HUES48 (cell line): Measurements from ENCODE around the gene SETD7.
"Not testable (repeated sequence)": the region's sequence is repeated elsewhere in the genome, so short reads cannot be mapped to it uniquely, and the experiment has no call there.

Source experiments
- H3K27ac ChIP-seq: one replicate; pipeline ENCODE4 v1.7.0; 2013; ENCODE audit warnings: low read depth, low read length, inconsistent platforms
- H3K27me3 ChIP-seq: 2 replicates; pipeline ENCODE4 v1.6.1; 2013; ENCODE audit warnings: mild to moderate bottlenecking, low read length; ENCODE audit not compliant: control insufficient read depth, insufficient read depth
- H3K36me3 ChIP-seq: 2 replicates; pipeline ENCODE4 v1.6.1; 2013; ENCODE audit warnings: low read length; ENCODE audit not compliant: control insufficient read depth, insufficient read depth
- H3K4me1 ChIP-seq: 2 replicates; pipeline ENCODE4 v1.6.1; 2013; ENCODE audit warnings: mild to moderate bottlenecking, low read length; ENCODE audit not compliant: control insufficient read depth, insufficient read depth
- H3K4me3 ChIP-seq: 2 replicates; pipeline ENCODE4 v1.5.1; 2013; ENCODE audit warnings: mild to moderate bottlenecking, low read depth, low read length
- H3K9ac ChIP-seq: 2 replicates; pipeline ENCODE4 v1.6.1; 2013; ENCODE audit warnings: mild to moderate bottlenecking, low read depth, low read length, moderate library complexity
- H3K9me3 ChIP-seq: 2 replicates; pipeline ENCODE4 v1.6.1; 2013; ENCODE audit warnings: low read length; ENCODE audit not compliant: control insufficient read depth, insufficient read depth

The SETD7 gene

GRCh38 chr4:139464512-139464911 lies 91.5 kb downstream of the SETD7 start:
- peaks cover 19% of the 10 kb centered on the region for H3K4me1 ChIP-seq
- H3K9ac ChIP-seq, H3K27ac ChIP-seq, H3K27me3 ChIP-seq, H3K4me3 ChIP-seq, H3K9me3 ChIP-seq, H3K36me3 ChIP-seq: not testable (repeated sequence)

GRCh38 chr4:139461022-139461628 lies 94.9 kb downstream of the SETD7 start:
- Histone ChIP-seq H3K27ac (peak overlapping the region; percentile 77), H3K9ac (no peak overlapping the region), H3K4me3 (0 out of 2 replicates have a peak overlapping the region, but pooled peaks have one; percentile 11)

GRCh38 chr4:139460565-139460964 lies 95.5 kb downstream of the SETD7 start:
- H3K9me3 ChIP-seq = no peaks in the 10 kb centered on the region
- no peaks in the 10 kb centered on the region for H3K36me3 ChIP-seq
- no peaks in the 10 kb centered on the region for H3K27me3 ChIP-seq
- 0 out of 2 replicates have a peak overlapping the region, but pooled peaks have one; percentile 11 for H3K4me3 ChIP-seq
- peaks cover 30% of the 10 kb centered on the region for H3K4me1 ChIP-seq
- H3K9ac ChIP-seq = no peak overlapping the region
- peak overlapping the region; percentile 77 for H3K27ac ChIP-seq

More at GRCh38 chr4:139461022-139461628, 94.9 kb downstream of the SETD7 start:
- no peaks in the 10 kb centered on the region for H3K9me3 ChIP-seq
- H3K4me1 ChIP-seq = peaks cover 24% of the 10 kb centered on the region
- no peaks in the 10 kb centered on the region for H3K36me3 ChIP-seq
- no peaks in the 10 kb centered on the region for H3K27me3 ChIP-seq

- Histone ChIP-seq H3K36me3 (no peaks in the 10 kb centered on the region), H3K27ac (no peak overlapping the region), H3K4me3 (no peak overlapping the region), H3K9me3 (no peaks in the 10 kb centered on the region), H3K9ac (no peak overlapping the region), H3K27me3 (no peaks in the 10 kb centered on the region), H3K4me1 (peaks cover 38% of the 10 kb centered on the region)
These were observed 97.0 kb downstream of the SETD7 start for GRCh38 chr4:139458999-139459398.

- peaks cover 38% of the 10 kb centered on the region for H3K4me1 ChIP-seq
- H3K9me3 ChIP-seq = no peaks in the 10 kb centered on the region
- H3K27ac ChIP-seq = no peak overlapping the region
- H3K9ac ChIP-seq = no peak overlapping the region
- no peak overlapping the region for H3K4me3 ChIP-seq
- no peaks in the 10 kb centered on the region for H3K27me3 ChIP-seq
- no peaks in the 10 kb centered on the region for H3K36me3 ChIP-seq
These were observed 97.5 kb downstream of the SETD7 start for GRCh38 chr4:139458543-139458942.

GRCh38 chr4:139457318-139457717 lies 98.7 kb downstream of the SETD7 start:
- H3K4me1 ChIP-seq = peaks cover 43% of the 10 kb centered on the region
- no peaks in the 10 kb centered on the region for H3K9me3 ChIP-seq
- H3K9ac ChIP-seq = no peak overlapping the region
- H3K27ac ChIP-seq = no peak overlapping the region
- no peaks in the 10 kb centered on the region for H3K27me3 ChIP-seq
- no peaks in the 10 kb centered on the region for H3K36me3 ChIP-seq
- H3K4me3 ChIP-seq = no peak overlapping the region

- Histone ChIP-seq H3K4me3 (peak overlapping the region; percentile 96), H3K9me3 (no peaks in the 10 kb centered on the region), H3K36me3 (no peaks in the 10 kb centered on the region), H3K4me1 (peaks cover 33% of the 10 kb centered on the region), H3K9ac (no peak overlapping the region), H3K27me3 (no peaks in the 10 kb centered on the region), H3K27ac (no peak overlapping the region)
These were observed 100.9 kb downstream of the SETD7 start for GRCh38 chr4:139455126-139455538.

GRCh38 chr4:139454111-139455045 lies 101.6 kb downstream of the SETD7 start, which contains the start of gene RAB33B:
Gene RAB33B, plus strand, starts transcription at chr4:139454121. Its CDS starts 75 bp downstream, at chr4:139454196.
- Histone ChIP-seq H3K27ac (peak within 1 kb of the TSS; percentile 95), H3K9ac (peak within 1 kb of the TSS; percentile 89), H3K4me3 (peak within 1 kb of the TSS; percentile 96), H3K4me1 (peaks cover 28% of the 10 kb centered on the region), H3K36me3 (no peaks in the 10 kb centered on the region), H3K27me3 (no peaks in the 10 kb centered on the region), H3K9me3 (no peaks in the 10 kb centered on the region)

- Histone ChIP-seq H3K27ac (peak overlapping the region; percentile 95), H3K9ac (peak overlapping the region; percentile 89), H3K27me3 (no peaks in the 10 kb centered on the region), H3K36me3 (no peaks in the 10 kb centered on the region), H3K4me1 (peaks cover 28% of the 10 kb centered on the region), H3K9me3 (no peaks in the 10 kb centered on the region), H3K4me3 (peak overlapping the region; percentile 96)
These were observed 102.5 kb downstream of the SETD7 start for GRCh38 chr4:139453371-139454110.

GRCh38 chr4:139453041-139453370 lies 103.0 kb downstream of the SETD7 start:
- H3K4me3 ChIP-seq = peak overlapping the region; percentile 96
- H3K9ac ChIP-seq = peak overlapping the region; percentile 89
- peaks cover 28% of the 10 kb centered on the region for H3K4me1 ChIP-seq
- no peaks in the 10 kb centered on the region for H3K27me3 ChIP-seq
- H3K27ac ChIP-seq = peak overlapping the region; percentile 95
- H3K36me3 ChIP-seq = no peaks in the 10 kb centered on the region
- no peaks in the 10 kb centered on the region for H3K9me3 ChIP-seq
